GM18499 (cell line): ENCODE data around the gene KLF1.

ENCODE experiments used
- ATAC-seq: cut with Tn5 transposase; IDR thresholded peaks from one replicate; pipeline ENCODE4 v1.9.1; 2021; ENCODE audit warnings: moderate number of reproducible peaks; ENCODE audit not compliant: insufficient read depth, unreplicated experiment

The KLF1 gene

DNA sequence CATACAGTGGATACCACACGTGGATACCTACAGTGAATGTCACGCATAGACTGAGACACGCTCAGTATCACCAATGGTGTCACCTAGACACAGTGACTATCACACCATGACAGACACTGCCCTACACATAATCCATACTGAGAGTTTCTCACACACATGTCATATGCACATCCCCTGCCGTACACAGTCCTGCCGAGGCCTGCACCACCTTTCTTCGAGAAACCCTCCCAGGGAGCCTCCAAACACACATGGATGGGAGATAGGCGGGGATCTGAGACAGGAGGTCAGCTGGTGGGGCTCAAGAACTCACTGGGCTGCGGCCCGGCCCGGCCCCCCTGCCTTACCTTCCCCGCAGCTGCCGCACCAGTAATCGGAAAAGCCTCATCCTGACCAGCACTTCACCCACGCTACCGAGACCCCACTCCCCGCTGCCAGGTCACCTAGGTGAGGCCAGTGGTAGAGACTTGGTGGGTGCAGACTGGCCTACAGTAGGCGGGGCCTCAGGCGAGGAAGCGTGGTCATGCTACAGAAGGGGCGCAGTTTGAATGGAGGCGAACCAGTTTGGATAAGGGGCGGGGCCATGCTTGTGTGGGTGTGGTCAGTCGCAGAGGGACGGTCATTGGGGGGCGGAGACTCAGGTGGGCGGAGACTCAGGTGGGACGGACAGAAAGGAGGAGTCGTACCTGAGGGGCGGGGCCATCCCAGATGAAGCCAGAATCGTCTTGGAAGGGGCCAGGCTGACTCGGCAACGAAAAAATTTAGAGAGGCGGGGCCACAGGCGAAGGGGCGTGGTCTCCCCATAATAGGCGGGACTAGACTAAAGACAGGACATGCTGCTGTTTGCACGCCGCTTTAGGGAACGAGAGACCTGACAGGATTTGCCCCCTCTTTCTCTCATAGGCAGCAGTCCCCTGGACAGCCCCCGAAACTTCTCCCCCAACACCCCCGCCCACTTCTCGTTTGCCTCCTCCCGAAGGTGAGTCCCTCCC lies 46.6 kb downstream of the KLF1 start:
- ATAC-seq, result no peak

DNA sequence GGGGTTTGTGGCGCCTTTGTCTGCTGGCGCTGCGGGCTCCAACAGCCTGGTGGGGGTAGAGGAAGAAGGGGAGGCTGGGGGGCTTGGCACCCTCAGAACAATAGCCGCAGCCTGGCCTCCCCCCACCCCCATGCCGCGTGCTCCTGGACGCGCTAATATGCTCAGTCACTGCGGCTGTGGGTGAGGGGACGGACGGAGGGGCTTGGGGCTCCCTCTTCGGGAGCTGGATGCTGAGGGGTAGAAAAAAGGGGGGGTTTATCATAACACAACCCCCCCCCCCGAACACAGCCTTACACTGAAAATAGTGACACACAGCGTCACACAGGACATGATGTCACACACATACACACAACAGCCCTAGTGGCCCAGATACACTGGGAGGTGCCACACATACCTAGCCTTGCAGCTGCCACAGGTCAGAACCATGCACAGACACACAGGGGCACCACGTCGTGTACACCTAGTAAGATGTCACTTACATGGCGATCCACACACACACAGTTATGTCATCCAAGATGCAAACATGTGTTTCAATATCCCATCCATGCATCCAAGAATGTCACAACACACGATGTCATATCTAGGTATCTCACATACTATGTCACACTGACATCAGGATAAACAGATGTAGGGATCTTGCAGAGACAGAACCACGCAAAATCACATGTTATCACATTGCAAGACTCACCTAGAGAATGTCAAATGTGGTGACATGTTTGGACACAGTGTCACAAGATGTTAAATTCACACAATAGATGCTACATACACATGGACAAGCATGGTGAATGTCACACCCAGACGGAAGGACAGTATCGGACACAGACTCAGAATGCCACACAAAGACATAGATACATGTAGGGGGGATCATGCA lies 47.9 kb downstream of the KLF1 start:
- no peak for ATAC-seq

DNA sequence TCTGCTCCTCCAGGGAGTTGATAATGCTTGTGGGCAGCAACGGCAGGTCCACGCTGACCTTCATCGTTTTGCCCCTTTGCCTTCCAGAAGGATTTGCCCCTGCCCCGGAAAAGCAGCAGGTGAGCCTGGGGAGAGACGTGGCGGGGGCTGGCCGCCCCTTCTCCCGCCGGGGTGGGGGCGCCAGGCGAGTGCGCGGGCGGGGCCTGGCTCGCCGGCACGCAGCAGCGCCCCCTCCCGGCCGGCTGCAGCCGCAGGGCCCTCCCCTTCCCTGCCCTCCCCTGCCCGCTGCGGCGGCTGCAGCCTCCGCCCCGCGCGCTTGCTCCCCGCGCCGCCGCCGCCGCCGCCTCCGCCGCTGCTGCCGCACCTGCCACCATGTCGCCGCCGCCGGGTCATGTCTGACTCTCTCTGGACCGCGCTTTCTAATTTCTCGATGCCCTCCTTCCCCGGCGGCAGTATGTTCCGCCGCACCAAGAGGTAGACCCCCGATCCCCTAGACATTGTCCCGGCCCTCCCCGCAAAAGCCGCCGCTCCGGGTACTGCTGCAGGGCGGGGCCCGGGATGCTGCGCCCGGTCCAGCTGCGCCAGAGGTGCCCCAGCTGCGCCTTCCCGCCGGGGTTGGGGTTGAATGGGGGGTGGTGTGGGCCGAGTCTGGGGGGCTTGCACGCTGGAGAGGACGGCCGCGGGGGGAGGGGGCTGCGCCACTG lies 48.7 kb downstream of the KLF1 start, which contains the start of gene MAST1:
MAST1 (plus strand) TSS at position 334 of the 704 bp plus-strand sequence; CDS start at position 392, 58 bp downstream.
- ATAC-seq, result no peak

DNA sequence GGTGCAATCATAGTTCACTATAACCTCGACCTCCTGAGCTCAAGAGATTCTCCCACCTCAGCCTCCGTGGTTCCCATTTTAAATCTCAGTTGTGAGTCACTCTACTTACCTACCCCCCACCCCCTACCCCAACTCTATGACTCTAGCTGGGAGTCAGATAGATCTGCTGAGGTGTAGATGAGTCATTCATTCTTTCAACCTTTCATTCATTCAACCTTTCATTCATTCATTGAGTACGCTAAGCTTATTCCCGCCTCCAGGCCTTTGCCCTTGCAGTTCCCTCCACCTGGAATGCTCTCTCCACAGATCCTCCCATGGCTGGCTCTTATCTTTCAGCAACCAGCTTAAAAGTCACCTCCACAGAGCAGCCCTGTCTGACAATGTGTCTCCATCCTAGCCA lies 49.8 kb downstream of the KLF1 start:
- ATAC-seq, result no peak

DNA sequence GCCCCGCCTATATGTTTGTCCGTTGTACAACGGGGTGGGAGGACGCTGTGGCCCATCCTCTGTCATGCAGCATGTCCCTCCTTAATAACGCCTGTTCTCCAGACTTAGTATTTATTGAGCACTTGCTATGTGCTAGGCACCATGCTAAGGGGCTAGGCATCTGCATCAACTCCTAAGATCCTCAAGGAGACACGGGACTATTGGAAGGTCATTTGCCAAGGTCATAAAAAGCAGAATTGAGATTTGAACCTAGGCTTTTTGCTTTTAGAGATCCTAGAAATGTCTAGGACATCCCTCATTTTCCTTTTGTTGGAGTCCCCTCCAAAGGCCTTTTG lies 50.5 kb downstream of the KLF1 start:
- no peak for ATAC-seq

DNA sequence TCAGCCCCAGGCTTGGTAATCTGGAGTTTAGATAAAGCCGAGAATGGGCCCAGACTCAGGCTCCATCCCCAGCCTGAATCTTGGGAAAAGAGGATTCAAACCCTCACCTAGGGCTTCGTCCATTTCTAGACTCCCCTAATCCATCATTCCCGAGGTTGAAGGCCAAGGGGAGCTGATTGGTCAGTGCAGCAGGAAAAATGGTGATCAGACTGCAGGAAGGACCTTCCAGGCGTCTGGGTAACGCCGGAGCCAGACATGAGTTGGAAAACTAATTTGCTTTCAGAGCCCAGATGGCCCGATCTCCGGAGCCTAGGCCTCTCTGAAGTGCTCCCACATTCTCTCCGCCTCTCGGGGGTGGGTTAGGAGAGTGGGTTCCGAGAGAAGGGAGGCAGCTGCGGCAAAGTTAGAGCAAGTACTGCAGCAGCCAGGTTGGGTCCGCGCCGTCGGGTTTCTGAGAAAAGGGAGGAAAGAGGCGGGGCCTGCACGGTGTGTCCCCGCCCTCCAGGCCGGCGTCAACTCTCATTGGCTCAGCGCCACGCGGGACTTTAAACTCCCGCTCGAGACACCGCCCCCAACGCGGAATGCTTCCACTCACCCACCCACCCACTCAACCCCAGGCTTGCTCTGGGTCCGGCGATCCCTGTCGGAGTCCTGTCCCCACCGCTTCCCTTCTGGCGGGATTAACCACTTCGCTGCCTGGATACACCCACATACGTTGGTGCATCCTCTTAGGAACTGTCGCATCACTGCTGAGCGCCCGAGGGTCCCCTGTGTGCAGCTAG lies 51.8 kb downstream of the KLF1 start:
- ATAC-seq, result no peak

DNA sequence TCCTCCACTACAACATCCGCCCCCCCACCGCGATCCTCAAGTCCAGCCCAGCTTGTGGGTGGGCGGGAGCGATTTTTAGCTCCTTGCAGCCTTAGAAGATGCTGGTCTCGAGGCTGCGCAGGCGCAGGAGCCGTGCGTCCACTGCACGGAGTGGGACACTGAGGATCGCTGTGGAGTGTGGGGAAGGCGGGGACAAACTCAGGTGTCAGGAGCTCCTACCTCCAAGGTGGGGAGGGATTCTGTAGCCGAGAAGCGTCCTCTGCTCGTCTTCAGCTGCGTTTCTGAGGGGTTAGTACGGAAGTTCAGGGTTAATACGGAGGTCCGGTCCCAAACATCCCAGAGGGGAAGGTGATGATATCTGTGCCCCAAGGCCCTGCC lies 52.4 kb downstream of the KLF1 start, which contains the start of gene RTBDN:
RTBDN (minus strand) TSS at position 14 of the 378 bp plus-strand sequence. CDS start 4,600 bp downstream, outside the sequence.
- ATAC-seq, result no peak
